ENCODE data around the gene POPDC2. TPM values are rescaled to one million over a fixed set of nuclear protein-coding genes. Genes with fewer than 3 reads are reported as not detected.
A peak's percentile ranks its signal among the peaks of the same experiment; 100 is the strongest.

Gene POPDC2
- total and polyA plus RNA-seq, 10 of the 15 experiments (the other 5 are each of a cell fraction or from before 2014, with no cell fraction given): 1.8 to 12.7 (median 3.5) TPM

- TF ChIP-seq CUX1 (IDR thresholded peaks at IDR 0.05; ENCODE audit: insufficient replicate concordance, low read depth, low read length): no peak
- TF ChIP-seq ZSCAN29 (IDR thresholded peaks at IDR 0.05): no peak
- TF ChIP-seq ZBED1 (IDR thresholded peaks at IDR 0.05; ENCODE audit: borderline replicate concordance): peak; percentile 53; the same call in 1 of the 2 replicates
- TF ChIP-seq CREB1 (IDR thresholded peaks at IDR 0.05; ENCODE audit: low read depth): no peak
- no peak for TF ChIP-seq SREBF1 (IDR thresholded peaks at IDR 0.05; ENCODE audit: low read length)
- TF ChIP-seq, protein P1, sequence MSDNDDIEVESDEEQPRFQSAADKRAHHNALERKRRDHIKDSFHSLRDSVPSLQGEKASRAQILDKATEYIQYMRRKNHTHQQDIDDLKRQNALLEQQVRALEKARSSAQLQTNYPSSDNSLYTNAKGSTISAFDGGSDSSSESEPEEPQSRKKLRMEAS (IDR thresholded peaks at IDR 0.05; ENCODE audit: low read depth, low read length): no peak
- no peak for TF ChIP-seq MEF2A (IDR thresholded peaks at IDR 0.05; ENCODE audit: insufficient read depth, low read depth, low read length)
- TF ChIP-seq EGR1 (IDR thresholded peaks at IDR 0.05; ENCODE audit: borderline replicate concordance in 1 of 2, low read depth in 2 of 2, low read length in 2 of 2): no peak
- TF ChIP-seq BCL11A (IDR thresholded peaks at IDR 0.05; ENCODE audit: low read depth, low read length): no peak
- no peak for TF ChIP-seq SMAD1 (IDR thresholded peaks at IDR 0.05; ENCODE audit: low read depth, partially characterized antibody)
- TF ChIP-seq, protein P2, sequence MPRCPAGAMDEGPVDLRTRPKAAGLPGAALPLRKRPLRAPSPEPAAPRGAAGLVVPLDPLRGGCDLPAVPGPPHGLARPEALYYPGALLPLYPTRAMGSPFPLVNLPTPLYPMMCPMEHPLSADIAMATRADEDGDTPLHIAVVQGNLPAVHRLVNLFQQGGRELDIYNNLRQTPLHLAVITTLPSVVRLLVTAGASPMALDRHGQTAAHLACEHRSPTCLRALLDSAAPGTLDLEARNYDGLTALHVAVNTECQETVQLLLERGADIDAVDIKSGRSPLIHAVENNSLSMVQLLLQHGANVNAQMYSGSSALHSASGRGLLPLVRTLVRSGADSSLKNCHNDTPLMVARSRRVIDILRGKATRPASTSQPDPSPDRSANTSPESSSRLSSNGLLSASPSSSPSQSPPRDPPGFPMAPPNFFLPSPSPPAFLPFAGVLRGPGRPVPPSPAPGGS (IDR thresholded peaks at IDR 0.05; ENCODE audit: borderline replicate concordance, insufficient read depth, low read depth, low read length, poor library complexity, severe bottlenecking): peak; percentile 92
- no peak for TF ChIP-seq ESRRA (IDR thresholded peaks at IDR 0.05; ENCODE audit: low read length)
- TF ChIP-seq ZBTB4 (CRISPR knock-in tag; IDR thresholded peaks at IDR 0.05): no peak
- TF ChIP-seq SIN3A (IDR thresholded peaks at IDR 0.05; ENCODE audit: low read depth, low read length): no peak
- TF ChIP-seq POLR2A (IDR thresholded peaks at IDR 0.05; ENCODE audit: low read depth, low read length): no peak
- no peak for TF ChIP-seq ETV6 (conservative IDR thresholded peaks at IDR 0.05 in 1 of 2, IDR thresholded peaks at IDR 0.05 in 1 of 2; ENCODE audit: borderline replicate concordance in 1 of 2, low read depth in 1 of 2)
- no peak for TF ChIP-seq SRF (IDR thresholded peaks at IDR 0.05; ENCODE audit: low read depth in 2 of 2, low read length in 2 of 2)
- no peak for TF ChIP-seq SUPT20H (IDR thresholded peaks at IDR 0.05; ENCODE audit: borderline replicate concordance, control insufficient read depth, low read depth, low read length)
- no peak for TF ChIP-seq IRF4 (IDR thresholded peaks at IDR 0.05; ENCODE audit: low read depth, low read length)
- TF ChIP-seq EED (IDR thresholded peaks at IDR 0.05; ENCODE audit: low read depth): peak; percentile 67
- TF ChIP-seq MXI1 (IDR thresholded peaks at IDR 0.05; ENCODE audit: low read depth, low read length): no peak
Observed at GRCh38 chr3:119624002-119624720, 36.2 kb downstream of the POPDC2 start (continued).
